Mucosa of stomach (tissue), 1 donor: ENCODE data around the gene SIN3B.

Experiments used
- H3K27me3 ChIP-seq: one replicate; pipeline ENCODE4 v1.7.0; 2013; ENCODE audit warnings: mild to moderate bottlenecking, low read length; ENCODE audit not compliant: control insufficient read depth, insufficient read depth
- H3K36me3 ChIP-seq: one replicate; pipeline ENCODE4 v1.7.0; 2013; ENCODE audit warnings: low read length; ENCODE audit not compliant: control insufficient read depth, insufficient read depth
- H3K4me1 ChIP-seq: one replicate; pipeline ENCODE4 v1.7.0; 2013; ENCODE audit warnings: mild to moderate bottlenecking, low read length; ENCODE audit not compliant: control insufficient read depth, insufficient read depth
- H3K4me3 ChIP-seq: one replicate; pipeline ENCODE4 v1.7.0; 2013; ENCODE audit warnings: low read length
- H3K9ac ChIP-seq: one replicate; pipeline ENCODE4 v1.7.0; 2013; ENCODE audit warnings: mild to moderate bottlenecking, low read length, moderate library complexity
- H3K9me3 ChIP-seq: one replicate; pipeline ENCODE4 v1.7.0; 2013; ENCODE audit warnings: mild to moderate bottlenecking, low read length, moderate library complexity; ENCODE audit not compliant: control insufficient read depth
- donor health status: Pancreatic carcinoma.

SIN3B gene

GRCh38 chr19:16912780-16913179, 83.6 kb downstream of the SIN3B start:
- no peaks in the 10 kb centered on the region for H3K9me3 ChIP-seq
- no peaks in the 10 kb centered on the region for H3K27me3 ChIP-seq
- no peak overlapping the region for H3K9ac ChIP-seq
- no peaks in the 10 kb centered on the region for H3K4me1 ChIP-seq
- no peaks in the 10 kb centered on the region for H3K36me3 ChIP-seq
- no peak overlapping the region for H3K4me3 ChIP-seq

- no peaks in the 10 kb centered on the region for H3K9me3 ChIP-seq
- H3K4me3 ChIP-seq: no peak overlapping the region
- no peaks in the 10 kb centered on the region for H3K27me3 ChIP-seq
- no peaks in the 10 kb centered on the region for H3K4me1 ChIP-seq
- H3K9ac ChIP-seq: no peak overlapping the region
- H3K36me3 ChIP-seq: no peaks in the 10 kb centered on the region
Observed at GRCh38 chr19:16914421-16914820, 85.2 kb downstream of the SIN3B start.

GRCh38 chr19:16915135-16915534, 85.9 kb downstream of the SIN3B start:
- H3K9ac ChIP-seq: no peak overlapping the region
- no peaks in the 10 kb centered on the region for H3K9me3 ChIP-seq
- H3K36me3 ChIP-seq: no peaks in the 10 kb centered on the region
- H3K27me3 ChIP-seq: no peaks in the 10 kb centered on the region
- H3K4me1 ChIP-seq: no peaks in the 10 kb centered on the region
- no peak overlapping the region for H3K4me3 ChIP-seq

DNA sequence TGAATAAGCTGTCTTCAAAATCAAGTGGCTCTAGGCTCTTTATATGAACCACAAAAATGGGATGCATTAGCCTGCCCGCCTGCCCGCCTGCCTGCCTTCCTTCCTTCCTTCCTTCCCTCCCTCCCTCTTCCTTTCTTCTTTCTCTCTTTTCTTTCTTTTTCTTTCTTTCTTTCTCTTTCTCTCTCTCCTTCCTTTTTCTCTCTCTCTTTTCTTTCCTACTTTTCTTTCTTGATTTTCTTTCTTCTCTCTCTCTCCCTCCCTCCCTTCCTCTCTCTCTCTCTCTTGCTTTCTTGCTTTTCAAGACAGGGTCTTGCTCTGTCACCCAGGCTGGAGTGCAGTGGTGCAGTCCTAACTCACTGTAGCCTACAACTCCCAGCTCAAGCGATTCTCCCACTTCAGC, 86.5 kb downstream of the SIN3B start:
- Histone ChIP-seq H3K36me3 (no peaks in the 10 kb centered on the region), H3K4me1 (no peaks in the 10 kb centered on the region), H3K27me3 (no peaks in the 10 kb centered on the region), H3K9ac (no peak overlapping the region), H3K9me3 (no peaks in the 10 kb centered on the region), H3K4me3 (no peak overlapping the region)

GRCh38 chr19:16917401-16917800, 88.2 kb downstream of the SIN3B start:
- no peak overlapping the region for H3K9ac ChIP-seq
- no peaks in the 10 kb centered on the region for H3K9me3 ChIP-seq
- H3K36me3 ChIP-seq: no peaks in the 10 kb centered on the region

DNA sequence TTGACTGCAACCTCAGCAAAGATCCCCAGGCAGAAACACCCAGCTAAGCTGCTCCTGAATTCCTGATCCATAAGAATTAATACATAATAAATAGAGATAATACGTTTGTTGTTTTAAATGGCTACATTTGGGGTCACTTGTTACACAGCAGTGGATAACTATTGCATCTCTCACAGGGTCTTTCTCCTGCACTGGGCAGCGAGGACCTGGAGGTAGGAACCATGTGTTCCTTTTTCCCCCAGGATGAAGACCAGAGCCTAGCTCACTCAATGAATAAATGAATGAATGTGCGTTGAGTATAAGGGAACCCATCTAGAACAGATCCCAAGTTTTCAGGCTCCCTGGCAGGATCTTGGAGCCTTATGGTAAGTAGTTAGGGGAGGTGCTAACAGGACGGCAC, 90.3 kb downstream of the SIN3B start:
- no peaks in the 10 kb centered on the region for H3K9me3 ChIP-seq
- no peaks in the 10 kb centered on the region for H3K27me3 ChIP-seq
- H3K36me3 ChIP-seq: no peaks in the 10 kb centered on the region
- no peaks in the 10 kb centered on the region for H3K4me1 ChIP-seq
- no peak overlapping the region for H3K9ac ChIP-seq
- H3K4me3 ChIP-seq: no peak overlapping the region

More at GRCh38 chr19:16917401-16917800, 88.2 kb downstream of the SIN3B start:
- Histone ChIP-seq H3K4me3 (no peak overlapping the region), H3K27me3 (no peaks in the 10 kb centered on the region), H3K4me1 (no peaks in the 10 kb centered on the region)

DNA sequence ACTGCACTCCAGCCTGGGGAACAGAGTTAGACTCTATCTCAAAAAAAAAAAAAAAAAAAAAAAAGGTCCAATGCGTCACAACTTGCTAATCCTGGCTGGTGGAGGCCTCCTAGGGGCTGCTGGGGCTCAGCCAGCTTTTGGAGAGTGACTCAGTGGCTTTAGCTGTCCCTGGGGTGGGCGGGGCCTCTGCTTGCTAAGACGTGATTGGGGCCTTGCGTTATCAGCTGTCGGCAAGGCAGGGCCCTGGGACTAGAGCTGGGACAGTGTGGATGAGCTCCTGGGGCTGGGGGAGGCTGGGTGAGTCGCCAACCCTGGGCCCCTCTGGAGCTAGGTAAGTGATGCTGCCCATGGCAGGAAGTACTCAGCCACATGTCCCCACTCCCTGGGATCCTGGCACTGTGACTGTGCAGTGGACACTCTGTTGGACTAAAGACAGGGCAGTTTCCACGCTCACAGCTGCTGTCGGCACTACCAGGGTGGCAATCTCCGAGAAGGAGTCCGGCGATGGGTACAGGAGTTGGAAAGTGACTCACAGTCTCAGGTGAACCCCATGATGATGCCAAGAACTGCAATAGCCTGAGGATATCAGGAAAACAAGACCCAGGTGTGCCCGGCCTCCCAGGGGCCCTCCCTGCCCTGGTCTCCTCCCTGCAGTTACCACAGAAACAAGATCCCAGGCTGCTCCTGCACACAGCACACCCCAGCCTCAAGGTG, 91.8 kb downstream of the SIN3B start:
- Histone ChIP-seq H3K9me3 (no peaks in the 10 kb centered on the region), H3K36me3 (no peaks in the 10 kb centered on the region), H3K4me3 (no peak overlapping the region), H3K9ac (no peak overlapping the region), H3K4me1 (no peaks in the 10 kb centered on the region), H3K27me3 (no peaks in the 10 kb centered on the region)

- no peak overlapping the region for H3K9ac ChIP-seq
- no peaks in the 10 kb centered on the region for H3K27me3 ChIP-seq
- H3K36me3 ChIP-seq: no peaks in the 10 kb centered on the region
- H3K4me1 ChIP-seq: no peaks in the 10 kb centered on the region
- H3K4me3 ChIP-seq: no peak overlapping the region
- H3K9me3 ChIP-seq: no peaks in the 10 kb centered on the region
Observed at GRCh38 chr19:16921766-16922591, 92.8 kb downstream of the SIN3B start.

GRCh38 chr19:16922592-16922934, 93.4 kb downstream of the SIN3B start:
- Histone ChIP-seq H3K4me3 (no peak overlapping the region), H3K4me1 (no peaks in the 10 kb centered on the region), H3K27me3 (no peaks in the 10 kb centered on the region)

GRCh38 chr19:16922949-16923348, 93.8 kb downstream of the SIN3B start:
- Histone ChIP-seq H3K27me3 (no peaks in the 10 kb centered on the region), H3K4me1 (no peaks in the 10 kb centered on the region), H3K9me3 (no peaks in the 10 kb centered on the region), H3K36me3 (no peaks in the 10 kb centered on the region), H3K9ac (no peak overlapping the region), H3K4me3 (no peak overlapping the region)

More at GRCh38 chr19:16922592-16922934, 93.4 kb downstream of the SIN3B start:
- Histone ChIP-seq H3K36me3 (no peaks in the 10 kb centered on the region), H3K9me3 (no peaks in the 10 kb centered on the region), H3K9ac (no peak overlapping the region)

DNA sequence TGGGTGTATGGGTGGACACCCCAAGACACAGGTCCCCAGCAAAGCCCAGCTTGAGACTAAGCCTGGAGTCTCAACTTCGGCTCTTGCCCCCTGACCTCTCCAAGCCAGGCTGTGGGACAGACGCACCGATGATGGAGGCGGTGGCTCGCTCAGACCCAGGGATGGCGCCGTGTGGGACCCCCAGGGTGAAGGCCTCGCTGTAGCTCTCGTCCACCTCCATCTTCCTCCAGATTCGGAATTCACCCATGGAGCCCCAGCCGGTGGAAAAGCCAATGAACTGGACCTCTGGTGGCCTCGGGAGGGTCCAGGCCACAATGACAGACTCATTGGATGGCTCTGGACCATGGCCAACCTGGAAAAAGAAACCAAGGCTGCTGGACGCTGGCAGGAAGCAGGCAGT, 98.7 kb downstream of the SIN3B start:
- H3K27me3 ChIP-seq: no peaks in the 10 kb centered on the region
- H3K4me3 ChIP-seq: no peak overlapping the region
- H3K9me3 ChIP-seq: no peaks in the 10 kb centered on the region
- H3K36me3 ChIP-seq: no peaks in the 10 kb centered on the region
- H3K4me1 ChIP-seq: no peaks in the 10 kb centered on the region
- no peak overlapping the region for H3K9ac ChIP-seq

DNA sequence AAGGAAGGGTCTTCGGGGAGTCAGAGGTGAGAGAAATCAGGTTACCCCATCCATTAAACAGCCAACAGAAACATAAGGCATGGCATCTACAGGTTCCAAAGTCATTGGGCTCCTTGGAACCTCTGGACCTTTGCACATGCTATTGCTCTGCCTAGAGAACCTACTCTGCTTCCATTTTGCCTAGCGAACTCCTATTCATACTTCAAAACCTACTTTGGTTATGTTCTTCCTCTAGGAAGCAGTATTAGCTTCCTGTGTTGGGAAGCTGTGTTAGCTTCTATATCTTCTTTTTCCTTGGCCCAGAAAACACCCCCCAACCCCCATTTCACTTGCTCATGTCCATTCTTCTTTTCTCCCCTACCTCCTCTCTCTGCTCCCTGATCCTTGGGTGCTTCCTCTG, 99.2 kb downstream of the SIN3B start:
- H3K9ac ChIP-seq: no peak overlapping the region
- no peak overlapping the region for H3K4me3 ChIP-seq
- no peaks in the 10 kb centered on the region for H3K9me3 ChIP-seq
- no peaks in the 10 kb centered on the region for H3K36me3 ChIP-seq
- no peaks in the 10 kb centered on the region for H3K27me3 ChIP-seq
- H3K4me1 ChIP-seq: no peaks in the 10 kb centered on the region
